GM12878 (cell line): ENCODE measurements around the gene ACOT7. TPM values are rescaled to one million over a fixed set of nuclear protein-coding genes. Genes with fewer than 3 reads are reported as not detected.
A peak's percentile ranks its signal among the peaks of the same experiment; 100 is the strongest.

ENCODE experiments used
- CBX5 ChIP-seq: sonication (generic); IDR thresholded peaks from 2 replicates; pipeline ENCODE4 v1.6.1; 2016; ENCODE audit warnings: low read depth, moderate library complexity, mild to moderate bottlenecking, inconsistent platforms
- EP300 ChIP-seq, 2 experiments: fragments of 150-350 bp in 1 of 2; IDR thresholded peaks; 2 replicates each; pipeline ENCODE4 v1.6.1; 2011 to 2012; ENCODE audit warnings: low read depth in 2 of 2, low read length in 2 of 2, borderline replicate concordance in 1 of 2, improper control_type of control experiment in 1 of 2, inconsistent platforms in 1 of 2; ENCODE audit not compliant: control insufficient read depth in 1 of 2
- EZH2 ChIP-seq: IDR thresholded peaks from 2 replicates; pipeline ENCODE4 v1.6.1; 2012; ENCODE audit warnings: low read depth, mild to moderate bottlenecking, control low read depth, inconsistent platforms, low read length, borderline replicate concordance; ENCODE audit not compliant: control insufficient read depth
- IKZF2 ChIP-seq, 2 experiments: fragments of 450-650 bp; IDR thresholded peaks; 2 replicates each; pipeline ENCODE4 v1.6.1; 2017; ENCODE audit warnings: mild to moderate bottlenecking in 2 of 2, moderate library complexity in 2 of 2
- IRF4 ChIP-seq: IDR thresholded peaks from 2 replicates; pipeline ENCODE4 v1.6.1; 2011; ENCODE audit warnings: low read depth, low read length
- JUNB ChIP-seq: IDR thresholded peaks from 2 replicates; pipeline ENCODE4 v1.6.1; 2016; ENCODE audit warnings: antibody characterized with exemption, mild to moderate bottlenecking
- NR2F1 ChIP-seq: fragments of 450-650 bp; conservative IDR thresholded peaks from 2 replicates; pipeline ENCODE4 v1.6.1; 2017; ENCODE audit warnings: mild to moderate bottlenecking
- NRF1 ChIP-seq: conservative IDR thresholded peaks from 2 replicates; pipeline ENCODE4 v1.6.1; 2011; ENCODE audit warnings: mild to moderate bottlenecking, low read depth, low read length, improper control_type of control experiment
- POU2F2 ChIP-seq: IDR thresholded peaks from 3 replicates; pipeline ENCODE4 v1.6.1; 2011; ENCODE audit warnings: low read depth, mild to moderate bottlenecking, low read length, borderline replicate concordance
- RB1 ChIP-seq: fragments of 450-650 bp; formaldehyde crosslinking; IDR thresholded peaks from 2 replicates; pipeline ENCODE4 v1.6.1; 2017; ENCODE audit warnings: mild to moderate bottlenecking, borderline replicate concordance
- RCOR1 ChIP-seq: conservative IDR thresholded peaks from 2 replicates; pipeline ENCODE4 v1.6.1; 2012; ENCODE audit warnings: low read depth, low read length, improper control_type of control experiment
- RELA ChIP-seq: fragments of 450-650 bp; IDR thresholded peaks from 2 replicates; pipeline ENCODE4 v1.8.0; 2014; ENCODE audit warnings: borderline replicate concordance; ENCODE audit not compliant: partially characterized antibody
- SIN3A ChIP-seq: IDR thresholded peaks from 2 replicates; pipeline ENCODE4 v1.6.1; 2012; ENCODE audit warnings: low read depth, low read length, improper control_type of control experiment
- SREBF2 ChIP-seq: IDR thresholded peaks from 2 replicates; pipeline ENCODE4 v1.6.1; 2012; ENCODE audit warnings: mild to moderate bottlenecking, low read length
- STAT1 ChIP-seq: fragments of 450-650 bp; conservative IDR thresholded peaks from 2 replicates; pipeline ENCODE4 v1.6.1; 2014; ENCODE audit warnings: antibody characterized with exemption, mild to moderate bottlenecking
- TAF1 ChIP-seq: IDR thresholded peaks from 2 replicates; pipeline ENCODE4 v1.6.1; 2011; ENCODE audit warnings: mild to moderate bottlenecking, low read depth, low read length, borderline replicate concordance
- ZSCAN29 ChIP-seq: fragments of 450-650 bp; IDR thresholded peaks from 2 replicates; pipeline ENCODE4 v1.6.1; 2017; ENCODE audit warnings: mild to moderate bottlenecking, moderate library complexity
- polyA plus RNA-seq, 11 experiments: library from polyadenylated mRNA; depleted of rRNA in 4 of 11; unstranded in 6 of 11; stranded (reverse) in 5 of 11; fragments of >200 nt; fragmentation: Nextera tagmentation in 4 of 11; fragmentation: Illumina TruSeq in 1 of 11; extraction: Ambion mirVana in 4 of 11; extraction: Trizol in 1 of 11; gene quantifications; 1 replicate in 1 of 11; 2 replicates in 10 of 11; pipeline versions ENCODE4 v1.2.1 to v1.2.3, GENCODE V29; 2011 to 2016; ENCODE audit warnings: inconsistent platforms in 2 of 11, missing spikeins in 2 of 11, low read depth in 1 of 11
- total RNA-seq, 4 experiments: library from RNA; depleted of rRNA in 3 of 4; stranded (reverse); fragments of >200 nt in 3 of 4; fragmentation: Illumina TruSeq in 1 of 4; extraction: Trizol in 1 of 4; gene quantifications; 2 replicates each; pipeline versions ENCODE4 v1.2.1 to v1.2.3, GENCODE V29; 2013 to 2021
- TF ChIP-seq, protein P1 (sequence below): fragments of 150-350 bp; IDR thresholded peaks from 2 replicates; pipeline ENCODE4 v1.6.1; 2014; ENCODE audit warnings: mild to moderate bottlenecking, low read depth, low read length
- TF ChIP-seq, protein P2 (sequence below): fragments of 450-650 bp; IDR thresholded peaks from 2 replicates; pipeline ENCODE4 v1.6.1; 2017; ENCODE audit warnings: mild to moderate bottlenecking, moderate library complexity
- TF ChIP-seq, protein P3 (sequence below): fragments of 450-650 bp; IDR thresholded peaks from 2 replicates; pipeline ENCODE4 v1.6.1; 2016; ENCODE audit warnings: mild to moderate bottlenecking
- TF ChIP-seq, protein P4 (sequence below), 3 experiments: IDR thresholded peaks in 2 of 3; conservative IDR thresholded peaks in 1 of 3; 2 replicates each; pipeline ENCODE4 v1.5.1; 2011; ENCODE audit warnings: low read depth in 3 of 3, low read length in 3 of 3, mild to moderate bottlenecking in 3 of 3, control low read depth in 2 of 3, moderate library complexity in 2 of 3, inconsistent platforms in 1 of 3, mixed read lengths in 1 of 3; ENCODE audit not compliant: control insufficient read depth in 2 of 3, insufficient read depth in 1 of 3; ENCODE audit errors: extremely low read depth in 1 of 3

ACOT7 gene
- total and polyA plus RNA-seq, 10 of the 15 experiments (the other 5 are each of a cell fraction or from before 2014, with no cell fraction given) = 8.9 to 206 (median 61.2) TPM

DNA sequence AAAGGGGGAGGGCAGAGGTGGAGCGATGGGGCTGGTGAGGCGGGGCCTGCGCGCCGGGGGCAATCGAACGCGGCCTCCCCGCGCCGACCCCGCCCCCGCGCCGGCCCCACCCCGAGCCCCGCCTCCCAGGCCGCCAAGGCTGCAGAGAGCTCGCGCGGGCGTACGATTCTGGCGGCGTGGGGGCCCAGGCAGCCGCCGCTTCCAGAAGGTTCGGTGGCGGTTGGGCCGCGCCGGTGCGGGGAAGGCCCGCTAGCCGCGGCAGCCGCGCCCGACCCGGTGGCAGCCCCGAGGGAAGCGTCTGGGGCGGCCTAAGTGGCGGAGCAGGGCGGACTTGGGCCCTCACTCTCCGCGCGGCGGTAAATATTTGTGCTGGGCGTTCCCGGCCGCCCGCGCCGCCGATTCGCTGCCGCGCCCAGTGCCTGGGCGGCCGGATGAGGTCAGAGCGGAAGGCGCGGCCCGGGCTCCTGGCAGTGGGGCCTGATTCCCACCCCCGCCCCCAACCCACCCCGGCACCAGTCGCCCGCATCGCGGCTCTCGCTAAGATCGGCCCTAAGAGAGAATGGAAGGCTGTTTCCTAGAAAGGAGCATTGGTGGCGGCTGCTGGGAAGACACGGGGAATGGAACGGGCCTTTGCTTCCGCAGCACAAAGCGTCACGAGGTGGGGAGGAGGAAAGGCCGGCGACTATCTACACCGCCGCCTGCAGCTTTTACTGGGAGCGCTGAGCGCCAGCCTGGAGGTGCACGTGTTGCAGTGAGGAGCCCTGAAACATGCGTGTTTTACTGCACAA lies at the start of gene ACOT7 (continued):
- TF ChIP-seq RCOR1 = no peak
- 0 out of 2 replicates have a peak, but pooled peaks have one; percentile 53 for TF ChIP-seq STAT1
- TF ChIP-seq, protein P1, sequence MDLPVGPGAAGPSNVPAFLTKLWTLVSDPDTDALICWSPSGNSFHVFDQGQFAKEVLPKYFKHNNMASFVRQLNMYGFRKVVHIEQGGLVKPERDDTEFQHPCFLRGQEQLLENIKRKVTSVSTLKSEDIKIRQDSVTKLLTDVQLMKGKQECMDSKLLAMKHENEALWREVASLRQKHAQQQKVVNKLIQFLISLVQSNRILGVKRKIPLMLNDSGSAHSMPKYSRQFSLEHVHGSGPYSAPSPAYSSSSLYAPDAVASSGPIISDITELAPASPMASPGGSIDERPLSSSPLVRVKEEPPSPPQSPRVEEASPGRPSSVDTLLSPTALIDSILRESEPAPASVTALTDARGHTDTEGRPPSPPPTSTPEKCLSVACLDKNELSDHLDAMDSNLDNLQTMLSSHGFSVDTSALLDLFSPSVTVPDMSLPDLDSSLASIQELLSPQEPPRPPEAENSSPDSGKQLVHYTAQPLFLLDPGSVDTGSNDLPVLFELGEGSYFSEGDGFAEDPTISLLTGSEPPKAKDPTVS = peak; percentile 92
- no peak for TF ChIP-seq POU2F2
- TF ChIP-seq SREBF2 = no peak
- peak in 1 of 2 experiments; percentile 19; a peak in 1 of 4 replicates for TF ChIP-seq IKZF2 (IDR thresholded peaks at IDR 0.05)
- no peak for TF ChIP-seq EP300 (IDR thresholded peaks at IDR 0.05; ENCODE audit: borderline replicate concordance in 1 of 2, control insufficient read depth in 1 of 2, low read depth in 2 of 2, low read length in 2 of 2)
- peak; percentile 60; the same call in 1 of the 2 replicates for TF ChIP-seq SIN3A
- peak; percentile 72; the same call in 1 of the 2 replicates for TF ChIP-seq RB1
- peak; percentile 17 for TF ChIP-seq RELA
- TF ChIP-seq, protein P2, sequence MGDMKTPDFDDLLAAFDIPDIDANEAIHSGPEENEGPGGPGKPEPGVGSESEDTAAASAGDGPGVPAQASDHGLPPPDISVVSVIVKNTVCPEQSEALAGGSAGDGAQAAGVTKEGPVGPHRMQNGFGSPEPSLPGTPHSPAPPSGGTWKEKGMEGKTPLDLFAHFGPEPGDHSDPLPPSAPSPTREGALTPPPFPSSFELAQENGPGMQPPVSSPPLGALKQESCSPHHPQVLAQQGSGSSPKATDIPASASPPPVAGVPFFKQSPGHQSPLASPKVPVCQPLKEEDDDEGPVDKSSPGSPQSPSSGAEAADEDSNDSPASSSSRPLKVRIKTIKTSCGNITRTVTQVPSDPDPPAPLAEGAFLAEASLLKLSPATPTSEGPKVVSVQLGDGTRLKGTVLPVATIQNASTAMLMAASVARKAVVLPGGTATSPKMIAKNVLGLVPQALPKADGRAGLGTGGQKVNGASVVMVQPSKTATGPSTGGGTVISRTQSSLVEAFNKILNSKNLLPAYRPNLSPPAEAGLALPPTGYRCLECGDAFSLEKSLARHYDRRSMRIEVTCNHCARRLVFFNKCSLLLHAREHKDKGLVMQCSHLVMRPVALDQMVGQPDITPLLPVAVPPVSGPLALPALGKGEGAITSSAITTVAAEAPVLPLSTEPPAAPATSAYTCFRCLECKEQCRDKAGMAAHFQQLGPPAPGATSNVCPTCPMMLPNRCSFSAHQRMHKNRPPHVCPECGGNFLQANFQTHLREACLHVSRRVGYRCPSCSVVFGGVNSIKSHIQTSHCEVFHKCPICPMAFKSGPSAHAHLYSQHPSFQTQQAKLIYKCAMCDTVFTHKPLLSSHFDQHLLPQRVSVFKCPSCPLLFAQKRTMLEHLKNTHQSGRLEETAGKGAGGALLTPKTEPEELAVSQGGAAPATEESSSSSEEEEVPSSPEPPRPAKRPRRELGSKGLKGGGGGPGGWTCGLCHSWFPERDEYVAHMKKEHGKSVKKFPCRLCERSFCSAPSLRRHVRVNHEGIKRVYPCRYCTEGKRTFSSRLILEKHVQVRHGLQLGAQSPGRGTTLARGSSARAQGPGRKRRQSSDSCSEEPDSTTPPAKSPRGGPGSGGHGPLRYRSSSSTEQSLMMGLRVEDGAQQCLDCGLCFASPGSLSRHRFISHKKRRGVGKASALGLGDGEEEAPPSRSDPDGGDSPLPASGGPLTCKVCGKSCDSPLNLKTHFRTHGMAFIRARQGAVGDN = peak; percentile 46
- 0 out of 2 replicates have a peak, but pooled peaks have one; percentile 52 for TF ChIP-seq NR2F1
- TF ChIP-seq, protein P3, sequence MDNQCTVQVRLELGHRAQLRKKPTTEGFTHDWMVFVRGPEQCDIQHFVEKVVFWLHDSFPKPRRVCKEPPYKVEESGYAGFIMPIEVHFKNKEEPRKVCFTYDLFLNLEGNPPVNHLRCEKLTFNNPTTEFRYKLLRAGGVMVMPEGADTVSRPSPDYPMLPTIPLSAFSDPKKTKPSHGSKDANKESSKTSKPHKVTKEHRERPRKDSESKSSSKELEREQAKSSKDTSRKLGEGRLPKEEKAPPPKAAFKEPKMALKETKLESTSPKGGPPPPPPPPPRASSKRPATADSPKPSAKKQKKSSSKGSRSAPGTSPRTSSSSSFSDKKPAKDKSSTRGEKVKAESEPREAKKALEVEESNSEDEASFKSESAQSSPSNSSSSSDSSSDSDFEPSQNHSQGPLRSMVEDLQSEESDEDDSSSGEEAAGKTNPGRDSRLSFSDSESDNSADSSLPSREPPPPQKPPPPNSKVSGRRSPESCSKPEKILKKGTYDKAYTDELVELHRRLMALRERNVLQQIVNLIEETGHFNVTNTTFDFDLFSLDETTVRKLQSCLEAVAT = peak; percentile 46; the same call in 1 of the 2 replicates
- TF ChIP-seq IRF4 = no peak
- TF ChIP-seq EZH2 = no peak
- no peak for TF ChIP-seq JUNB
- TF ChIP-seq TAF1 = peak; percentile 14; the same call in 1 of the 2 replicates
- TF ChIP-seq CBX5 = no peak
- TF ChIP-seq, protein P4, sequence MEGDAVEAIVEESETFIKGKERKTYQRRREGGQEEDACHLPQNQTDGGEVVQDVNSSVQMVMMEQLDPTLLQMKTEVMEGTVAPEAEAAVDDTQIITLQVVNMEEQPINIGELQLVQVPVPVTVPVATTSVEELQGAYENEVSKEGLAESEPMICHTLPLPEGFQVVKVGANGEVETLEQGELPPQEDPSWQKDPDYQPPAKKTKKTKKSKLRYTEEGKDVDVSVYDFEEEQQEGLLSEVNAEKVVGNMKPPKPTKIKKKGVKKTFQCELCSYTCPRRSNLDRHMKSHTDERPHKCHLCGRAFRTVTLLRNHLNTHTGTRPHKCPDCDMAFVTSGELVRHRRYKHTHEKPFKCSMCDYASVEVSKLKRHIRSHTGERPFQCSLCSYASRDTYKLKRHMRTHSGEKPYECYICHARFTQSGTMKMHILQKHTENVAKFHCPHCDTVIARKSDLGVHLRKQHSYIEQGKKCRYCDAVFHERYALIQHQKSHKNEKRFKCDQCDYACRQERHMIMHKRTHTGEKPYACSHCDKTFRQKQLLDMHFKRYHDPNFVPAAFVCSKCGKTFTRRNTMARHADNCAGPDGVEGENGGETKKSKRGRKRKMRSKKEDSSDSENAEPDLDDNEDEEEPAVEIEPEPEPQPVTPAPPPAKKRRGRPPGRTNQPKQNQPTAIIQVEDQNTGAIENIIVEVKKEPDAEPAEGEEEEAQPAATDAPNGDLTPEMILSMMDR (IDR thresholded peaks at IDR 0.05 in 2 of 3, conservative IDR thresholded peaks at IDR 0.05 in 1 of 3; ENCODE audit: control insufficient read depth in 2 of 3, extremely low read depth in 1 of 3, insufficient read depth in 1 of 3, low read depth in 3 of 3, low read length in 3 of 3) = peak in 1 of 3 experiments; percentile 31; a peak in 1 of 6 replicates
- no peak for TF ChIP-seq NRF1
- TF ChIP-seq ZSCAN29 = peak; percentile 63; the same call in 1 of the 2 replicates
